Eye (tissue), 1 donor: Measurements from ENCODE around the gene ZC3H18.

Experiments used
- DNase-seq: peaks from one replicate; pipeline ENCODE4 v3.0.0-alpha.2; 2015

Gene ZC3H18

DNA sequence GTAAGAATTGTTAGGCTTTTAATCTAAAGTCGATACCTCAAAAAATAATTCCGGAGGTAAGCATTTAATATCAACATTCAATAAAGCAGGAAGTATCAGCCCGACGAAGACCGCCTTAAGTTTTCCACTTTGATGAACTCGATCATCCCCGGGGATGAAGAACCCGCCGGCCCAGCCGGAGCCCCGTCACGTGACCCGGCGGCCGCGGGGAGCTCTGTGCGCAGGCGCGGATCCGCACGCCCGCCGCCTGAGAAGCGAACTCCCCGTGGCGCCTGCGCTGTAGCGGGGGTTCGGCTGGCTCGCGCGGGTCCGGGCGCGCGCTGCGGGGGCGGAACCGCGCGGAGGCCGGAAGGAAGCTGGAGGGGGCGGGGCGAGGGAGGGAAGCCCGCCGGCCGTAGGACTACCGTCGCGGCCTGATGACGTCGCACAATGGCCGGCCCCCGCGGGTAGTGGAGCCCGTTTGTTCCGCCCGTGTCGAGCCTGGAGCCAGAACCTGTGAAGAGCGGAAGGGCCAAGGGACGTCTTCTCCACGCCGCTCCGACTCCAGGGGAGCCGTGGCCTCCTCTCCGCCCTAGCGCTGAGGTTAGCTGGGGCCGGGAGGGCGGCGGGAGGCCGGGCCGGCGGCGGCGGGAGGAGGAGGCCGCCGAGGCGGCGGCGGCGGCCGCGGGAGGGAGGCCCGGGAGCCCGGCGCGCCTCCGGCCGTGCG lies at the start of gene ZC3H18:
Gene ZC3H18 (plus strand): TSS at position 419 of the 706 bp plus-strand sequence. CDS start 6,721 bp downstream, outside the sequence.
- peak; percentile 99 for DNase-seq

DNA sequence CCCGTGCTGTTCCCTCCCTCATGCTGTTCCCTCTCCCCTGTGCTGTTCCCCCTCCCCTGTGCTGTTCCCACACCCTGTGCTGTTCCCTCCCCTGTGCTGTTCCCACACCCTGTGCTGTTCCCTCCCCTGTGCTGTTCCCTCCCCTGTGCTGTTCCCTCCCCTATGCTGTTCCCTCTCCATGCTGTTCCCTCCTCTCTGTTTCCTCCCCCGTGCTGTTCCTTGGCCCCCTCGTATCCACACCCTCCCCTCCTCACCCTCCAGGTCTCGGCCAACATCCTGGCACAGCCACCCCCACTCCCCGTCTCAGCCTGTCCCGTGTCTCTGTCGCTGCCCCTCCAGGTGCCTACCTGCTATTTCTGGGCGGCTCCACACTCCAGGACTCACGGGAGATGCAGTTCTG lies 48.5 kb upstream of the ZC3H18 start:
- no peak for DNase-seq

DNA sequence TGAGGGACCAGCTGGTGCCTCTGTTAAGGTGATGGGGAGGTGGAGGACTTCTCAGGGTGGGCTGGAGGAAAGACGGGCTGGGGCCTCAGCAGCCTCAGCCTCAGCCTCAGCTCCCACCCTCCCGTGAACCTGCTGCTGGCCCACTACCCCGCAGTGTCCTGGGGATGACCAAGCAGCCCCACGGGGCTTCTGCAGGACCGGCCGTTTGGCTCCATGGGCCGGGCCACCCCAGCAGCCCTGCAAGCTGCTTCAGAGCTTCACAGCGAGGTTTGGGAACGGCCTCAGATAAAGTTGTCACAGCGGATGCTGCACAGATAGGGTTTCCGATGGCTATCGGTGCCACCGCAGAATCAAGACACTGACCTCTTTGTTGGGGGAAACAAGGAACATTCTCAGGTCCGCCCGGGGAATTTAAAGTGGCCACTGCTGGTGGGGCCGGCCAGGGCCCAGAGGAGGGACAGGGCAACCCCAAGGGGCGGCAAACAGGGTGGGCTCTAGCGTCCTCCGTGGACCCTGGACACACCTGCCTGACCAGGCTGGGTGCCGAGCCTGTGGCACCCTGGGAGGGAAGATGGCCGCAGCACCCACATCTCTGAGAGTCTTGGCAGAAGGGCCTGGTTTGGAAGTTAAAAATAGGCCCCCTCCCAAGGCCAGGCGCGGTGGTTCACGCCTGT lies 47.8 kb upstream of the ZC3H18 start:
- DNase-seq: no peak

GRCh38 chr16:88523309-88524161 lies 46.7 kb upstream of the ZC3H18 start:
- no peak for DNase-seq

DNA sequence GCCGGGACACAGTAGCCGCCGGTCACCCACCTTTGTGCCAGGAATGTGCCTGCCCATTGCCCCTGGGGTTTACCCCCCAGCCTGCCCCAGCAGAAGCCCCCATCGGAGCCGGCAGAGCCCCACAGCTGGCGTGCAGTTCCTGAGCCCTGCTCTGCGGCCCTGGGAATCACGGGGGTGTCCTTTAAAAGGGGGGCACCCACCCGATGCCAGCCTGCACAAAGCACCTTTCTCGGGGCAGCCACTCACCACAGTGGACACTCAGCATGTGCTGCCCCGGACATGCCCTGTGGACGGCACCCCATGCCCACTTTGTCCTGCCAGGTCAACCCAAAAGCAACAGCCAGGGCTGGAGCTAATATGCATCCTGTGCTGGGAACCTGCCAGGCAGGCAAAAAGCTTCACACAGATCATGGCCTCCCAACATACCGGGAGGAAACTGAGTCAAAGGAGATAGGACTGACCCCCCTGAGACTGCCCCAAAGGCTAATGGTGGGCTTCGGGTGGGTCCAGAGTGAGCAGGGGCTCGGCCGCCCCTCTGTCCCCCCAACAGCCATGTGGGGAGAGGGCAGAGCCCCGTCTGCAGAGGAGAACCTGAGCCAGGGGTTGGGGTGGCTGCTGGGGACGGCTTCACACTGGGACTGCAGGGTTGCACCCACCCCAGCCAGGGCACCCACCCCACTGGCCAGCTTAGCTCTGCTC lies 45.8 kb upstream of the ZC3H18 start:
- DNase-seq: no peak

DNA sequence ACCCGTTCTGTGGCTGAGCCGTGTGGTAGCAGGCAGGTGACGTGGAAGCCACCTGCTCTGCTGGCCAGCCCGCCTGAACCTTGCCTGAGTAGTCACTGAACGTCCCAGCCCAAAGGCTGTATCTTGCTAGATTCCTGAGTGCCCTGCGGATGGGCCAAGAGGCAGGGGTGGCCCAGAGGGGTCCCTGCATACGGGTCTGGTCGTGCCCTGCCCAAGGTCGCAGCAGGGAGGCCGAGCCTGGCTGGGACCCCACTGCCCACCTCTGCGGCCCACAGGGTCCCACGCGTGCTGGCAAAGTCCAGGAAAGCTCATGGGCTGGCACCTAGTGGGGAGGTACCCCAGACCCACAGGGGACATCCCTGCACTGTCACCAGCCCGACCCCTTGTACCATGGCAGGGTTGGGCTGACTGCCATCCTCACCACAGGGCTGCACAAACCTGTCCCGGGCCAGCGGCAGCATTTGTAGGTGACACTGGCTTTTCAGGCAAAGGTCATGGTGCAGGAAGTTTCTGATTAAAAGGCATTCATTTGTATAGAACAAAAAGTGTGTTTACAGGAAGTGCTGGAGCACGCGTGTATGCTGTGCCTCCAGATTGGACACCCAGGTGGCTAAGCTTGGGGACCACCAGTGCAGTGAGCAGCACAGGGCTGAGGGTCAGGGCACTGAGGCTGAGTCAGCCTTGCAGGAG lies 45.1 kb upstream of the ZC3H18 start:
- no peak for DNase-seq

- DNase-seq: no peak
These were observed 44.6 kb upstream of the ZC3H18 start for GRCh38 chr16:88525663-88525990.

GRCh38 chr16:88526008-88526905 lies 43.9 kb upstream of the ZC3H18 start:
- no peak for DNase-seq

DNA sequence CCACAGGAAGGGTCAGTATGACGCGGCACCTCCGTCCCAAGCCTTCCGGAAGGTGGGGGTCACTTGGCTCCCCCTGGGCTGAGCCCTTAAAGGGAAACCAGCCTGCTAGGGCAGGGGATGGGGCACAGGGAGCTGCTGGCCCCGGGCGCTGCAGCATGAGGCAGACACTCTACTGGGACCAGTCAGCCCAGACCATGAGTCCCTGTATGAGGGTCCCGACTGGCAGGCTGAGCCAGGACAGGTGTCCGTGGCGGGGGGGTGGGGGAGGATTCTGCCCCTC lies 43.4 kb upstream of the ZC3H18 start:
- DNase-seq: no peak

DNA sequence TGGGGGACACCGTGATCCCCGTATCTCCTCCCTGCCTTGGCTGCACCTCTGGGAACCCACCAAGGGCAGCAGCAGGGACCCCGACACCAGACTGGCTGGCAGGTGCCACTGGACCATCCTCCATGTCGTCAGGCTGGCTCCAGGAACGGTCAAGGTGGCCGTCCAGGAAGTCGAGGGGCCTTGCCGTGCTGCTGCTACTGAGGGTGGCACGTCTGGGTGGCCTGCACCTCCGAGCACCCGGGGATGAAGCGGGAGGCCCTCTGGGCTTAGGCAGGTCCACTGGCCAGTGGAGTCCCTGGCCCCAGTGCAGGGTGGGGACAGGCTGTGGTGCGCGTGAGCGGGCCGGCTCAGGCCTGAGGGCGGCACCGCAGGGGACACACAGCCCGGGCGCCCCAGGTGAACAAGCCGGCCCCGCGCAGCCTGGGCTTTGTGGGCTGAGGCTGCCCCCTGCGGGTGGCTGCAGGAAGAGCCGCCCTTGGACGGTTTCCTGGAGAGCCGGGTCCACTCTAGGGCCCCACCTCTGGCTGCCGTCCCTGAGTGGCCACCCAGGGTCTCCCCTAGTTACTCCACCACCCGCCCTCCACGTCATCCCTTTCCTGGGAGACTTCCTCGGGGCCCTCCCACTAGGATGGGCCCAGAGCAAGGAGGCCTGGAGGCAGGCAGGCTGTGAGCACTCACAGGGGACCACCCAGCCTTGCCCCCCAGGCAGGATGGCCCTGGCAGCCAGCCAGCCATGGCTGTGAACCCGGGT lies 42.8 kb upstream of the ZC3H18 start:
- peak; percentile 84 for DNase-seq

DNA sequence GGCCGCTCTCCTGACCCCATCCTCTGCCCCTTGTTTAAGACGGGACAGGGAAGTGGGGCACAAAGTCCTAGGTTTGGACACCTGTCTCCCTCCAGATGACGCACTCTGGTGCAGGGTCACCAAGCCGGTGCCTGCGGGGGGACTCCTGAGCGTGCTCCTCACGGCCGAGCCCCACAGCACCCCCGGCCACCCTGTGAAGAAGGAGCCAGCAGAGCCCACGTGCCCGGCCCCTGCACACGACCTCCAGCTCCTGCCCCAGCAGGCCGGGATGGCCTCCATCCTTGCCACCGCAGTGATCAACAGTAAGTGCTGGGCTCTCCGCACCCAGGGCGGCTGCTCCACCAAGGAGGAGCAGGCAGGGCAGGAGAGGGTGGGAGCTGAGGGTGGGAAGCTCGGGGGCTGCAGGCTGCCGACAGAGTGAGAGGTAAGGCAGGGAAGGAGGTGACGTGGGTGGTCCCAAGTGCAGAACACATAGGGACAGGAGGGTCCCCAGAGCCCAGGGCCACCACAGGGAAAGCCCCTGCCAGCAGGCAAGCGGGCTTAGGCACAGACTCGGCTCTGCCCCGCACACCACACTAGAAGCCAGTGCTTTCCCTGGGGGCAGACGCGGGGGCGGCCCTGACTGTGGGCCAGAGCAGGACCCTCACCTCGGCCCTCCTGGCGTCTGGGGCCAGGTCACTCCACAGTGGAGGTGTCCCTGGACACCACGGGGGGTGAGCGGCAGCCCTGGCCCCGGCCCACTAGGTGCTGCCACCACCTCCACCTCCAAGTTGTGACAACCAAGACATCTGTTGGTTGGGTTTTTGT lies 42.1 kb upstream of the ZC3H18 start:
- DNase-seq: no peak

GRCh38 chr16:88528902-88529318 lies 41.3 kb upstream of the ZC3H18 start:
- DNase-seq: no peak

DNA sequence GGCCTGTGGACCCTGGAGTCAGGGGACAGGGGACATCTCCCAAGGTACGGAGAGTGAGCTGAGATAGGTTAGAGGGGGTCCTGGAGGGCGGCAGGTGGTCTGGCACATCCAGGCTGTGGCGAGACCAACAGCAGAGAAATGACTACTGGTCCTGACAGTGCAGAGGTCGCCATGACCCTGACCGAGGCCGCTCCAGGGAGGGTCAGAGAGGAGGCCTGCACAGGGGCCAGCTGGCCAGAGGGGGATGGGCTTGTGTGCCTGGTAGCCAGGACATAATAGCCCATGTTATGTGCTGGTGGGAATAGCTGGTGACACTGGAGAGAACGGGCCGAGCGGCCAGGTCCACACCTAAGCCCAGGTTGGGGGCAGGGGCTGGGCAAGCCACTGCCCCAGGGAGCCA lies 40.6 kb upstream of the ZC3H18 start:
- no peak for DNase-seq

- DNase-seq: no peak
These were observed 39.9 kb upstream of the ZC3H18 start for GRCh38 chr16:88530051-88530857.

- no peak for DNase-seq
These were observed 39.4 kb upstream of the ZC3H18 start for GRCh38 chr16:88530858-88531203.

- DNase-seq: no peak
These were observed 38.9 kb upstream of the ZC3H18 start for GRCh38 chr16:88531346-88531745.

GRCh38 chr16:88531931-88532433 lies 38.2 kb upstream of the ZC3H18 start:
- DNase-seq: no peak

- DNase-seq: no peak
These were observed 37.6 kb upstream of the ZC3H18 start for GRCh38 chr16:88532434-88533241.
